Measurements from ENCODE around the gene ZSCAN25.
"Not testable (repeated sequence)": the region's sequence is repeated elsewhere in the genome, so short reads cannot be mapped to it uniquely, and the experiment has no call there.

Gene ZSCAN25

GRCh38 chr7:99651290-99651689 lies 34.5 kb downstream of the ZSCAN25 start:
- no peak for DNase-seq

- DNase-seq = no peak
Observed at GRCh38 chr7:99652671-99653070, 35.9 kb downstream of the ZSCAN25 start.

- not testable (repeated sequence) for DNase-seq
Observed at GRCh38 chr7:99653269-99653668, 36.5 kb downstream of the ZSCAN25 start.

GRCh38 chr7:99653754-99654153 lies 37.0 kb downstream of the ZSCAN25 start:
- no peak for DNase-seq

- DNase-seq = not testable (repeated sequence)
Observed at GRCh38 chr7:99654626-99655025, 37.9 kb downstream of the ZSCAN25 start.

- DNase-seq = not testable (repeated sequence)
Observed at GRCh38 chr7:99657879-99658278, 41.1 kb downstream of the ZSCAN25 start.

- no peak for DNase-seq
Observed at GRCh38 chr7:99665312-99666012, 48.7 kb downstream of the ZSCAN25 start.

GRCh38 chr7:99666013-99666395 lies 49.3 kb downstream of the ZSCAN25 start:
- no peak for DNase-seq

GRCh38 chr7:99667179-99667578 lies 50.4 kb downstream of the ZSCAN25 start:
- no peak for DNase-seq

- DNase-seq = no peak
Observed at GRCh38 chr7:99668541-99668940, 51.8 kb downstream of the ZSCAN25 start.

GRCh38 chr7:99669782-99670181 lies 53.0 kb downstream of the ZSCAN25 start:
- DNase-seq = no peak

- DNase-seq = no peak
Observed at GRCh38 chr7:99672573-99672972, 55.8 kb downstream of the ZSCAN25 start.

GRCh38 chr7:99674995-99675742 lies 58.4 kb downstream of the ZSCAN25 start:
- DNase-seq = no peak

- DNase-seq = no peak
Observed at GRCh38 chr7:99677013-99677647, 60.4 kb downstream of the ZSCAN25 start.

GRCh38 chr7:99677648-99678045 lies 60.9 kb downstream of the ZSCAN25 start:
- DNase-seq = no peak

GRCh38 chr7:99679032-99679399 lies 62.3 kb downstream of the ZSCAN25 start:
- no peak for DNase-seq

GRCh38 chr7:99679400-99680191 lies 62.9 kb downstream of the ZSCAN25 start, which contains the start of gene CYP3A5:
Gene CYP3A5, minus strand, starts transcription at chr7:99679996. Its CDS starts 100 bp downstream, at chr7:99679896.
- no peak for DNase-seq
